ENCODE measurements around the gene SMAD2.

DNA sequence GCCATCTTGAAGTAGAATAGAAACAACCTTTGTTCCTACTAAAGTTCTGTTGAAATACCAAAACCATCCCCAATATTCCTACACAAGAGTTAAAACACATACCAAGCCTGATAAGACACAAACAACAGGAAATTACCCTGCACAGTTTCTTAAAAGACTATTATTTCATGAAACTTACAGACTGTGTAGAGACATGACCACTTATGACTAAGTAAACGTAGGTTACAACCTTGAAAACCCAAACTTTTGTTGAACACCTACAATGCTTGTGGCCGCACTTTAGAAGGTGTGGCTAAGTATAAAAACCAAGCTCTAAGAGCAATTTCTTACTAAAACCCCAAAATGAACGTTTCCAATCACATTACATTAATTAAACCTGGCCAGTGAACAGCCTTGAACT is 2.0 kb downstream of the SMAD2 start:
- TF ChIP-seq, protein P1, sequence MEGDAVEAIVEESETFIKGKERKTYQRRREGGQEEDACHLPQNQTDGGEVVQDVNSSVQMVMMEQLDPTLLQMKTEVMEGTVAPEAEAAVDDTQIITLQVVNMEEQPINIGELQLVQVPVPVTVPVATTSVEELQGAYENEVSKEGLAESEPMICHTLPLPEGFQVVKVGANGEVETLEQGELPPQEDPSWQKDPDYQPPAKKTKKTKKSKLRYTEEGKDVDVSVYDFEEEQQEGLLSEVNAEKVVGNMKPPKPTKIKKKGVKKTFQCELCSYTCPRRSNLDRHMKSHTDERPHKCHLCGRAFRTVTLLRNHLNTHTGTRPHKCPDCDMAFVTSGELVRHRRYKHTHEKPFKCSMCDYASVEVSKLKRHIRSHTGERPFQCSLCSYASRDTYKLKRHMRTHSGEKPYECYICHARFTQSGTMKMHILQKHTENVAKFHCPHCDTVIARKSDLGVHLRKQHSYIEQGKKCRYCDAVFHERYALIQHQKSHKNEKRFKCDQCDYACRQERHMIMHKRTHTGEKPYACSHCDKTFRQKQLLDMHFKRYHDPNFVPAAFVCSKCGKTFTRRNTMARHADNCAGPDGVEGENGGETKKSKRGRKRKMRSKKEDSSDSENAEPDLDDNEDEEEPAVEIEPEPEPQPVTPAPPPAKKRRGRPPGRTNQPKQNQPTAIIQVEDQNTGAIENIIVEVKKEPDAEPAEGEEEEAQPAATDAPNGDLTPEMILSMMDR (IDR thresholded peaks at IDR 0.05) = no peak
- TF ChIP-seq POLR2A (IDR thresholded peaks at IDR 0.05) = no peak

Measured in heart left ventricle (tissue), 13 donors.